Activated T-cell treated with anti-CD3 and anti-CD28 coated beads for 1 hour (primary cell): Measurements from ENCODE around the gene IRF6.

Source experiments
- DNase-seq: peaks from one replicate; pipeline ENCODE4 v3.0.0-alpha.2; 2020; ENCODE audit warnings: low read depth

The IRF6 gene

GRCh38 chr1:209805875-209806760 lies at the start of gene IRF6:
TSS of gene IRF6 (minus strand) at chr1:209806142. CDS start at chr1:209801413, 4,729 bp downstream.
- peak; percentile 60 for DNase-seq

GRCh38 chr1:209855623-209856022 lies 49.7 kb upstream of the IRF6 start:
- no peak for DNase-seq

- DNase-seq: no peak
Observed at GRCh38 chr1:209855006-209855405, 49.1 kb upstream of the IRF6 start.

GRCh38 chr1:209854196-209854595 lies 48.3 kb upstream of the IRF6 start:
- no peak for DNase-seq

- no peak for DNase-seq
Observed at GRCh38 chr1:209853676-209854075, 47.7 kb upstream of the IRF6 start.

- peak; percentile 12 for DNase-seq
Observed at GRCh38 chr1:209850342-209850979, 44.5 kb upstream of the IRF6 start.

- DNase-seq: no peak
Observed at GRCh38 chr1:209849388-209849787, 43.4 kb upstream of the IRF6 start.

- DNase-seq: no peak
Observed at GRCh38 chr1:209845408-209845725, 39.4 kb upstream of the IRF6 start.

GRCh38 chr1:209844695-209845407 lies 38.9 kb upstream of the IRF6 start:
- no peak for DNase-seq

- no peak for DNase-seq
Observed at GRCh38 chr1:209840611-209841010, 34.7 kb upstream of the IRF6 start.

- DNase-seq: no peak
Observed at GRCh38 chr1:209839875-209840546, 34.1 kb upstream of the IRF6 start.

- DNase-seq: no peak
Observed at GRCh38 chr1:209838537-209838936, 32.6 kb upstream of the IRF6 start.

GRCh38 chr1:209837671-209838070 lies 31.7 kb upstream of the IRF6 start:
- DNase-seq: no peak

- DNase-seq: no peak
Observed at GRCh38 chr1:209835782-209836298, 29.9 kb upstream of the IRF6 start.

- DNase-seq: no peak
Observed at GRCh38 chr1:209831615-209832014, 25.7 kb upstream of the IRF6 start.

GRCh38 chr1:209830722-209831121 lies 24.8 kb upstream of the IRF6 start:
- no peak for DNase-seq

GRCh38 chr1:209829716-209830115 lies 23.8 kb upstream of the IRF6 start:
- DNase-seq: no peak

- DNase-seq: peak; percentile 86
Observed at GRCh38 chr1:209827384-209828262, 21.7 kb upstream of the IRF6 start, which contains the start of gene UTP25. TSS of gene UTP25 (plus strand) at chr1:209827972. CDS start at chr1:209828064, 92 bp downstream.

- no peak for DNase-seq
Observed at GRCh38 chr1:209825591-209826434, 19.9 kb upstream of the IRF6 start.
